Nephron progenitor cell (in vitro differentiated cells): ENCODE data around the gene SMIM10.
"Not testable (repeated sequence)": the region's sequence is repeated elsewhere in the genome, so short reads cannot be mapped to it uniquely, and the experiment has no call there.

Source experiments
- DNase-seq: peaks from one replicate; pipeline ENCODE4 v3.0.0; 2021
- H3K27ac Mint-ChIP-seq: 2 replicates; pipeline ENCODE4 v1.8.0; 2021; ENCODE audit warnings: mild to moderate bottlenecking, moderate library complexity, mixed read lengths
- H3K27me3 Mint-ChIP-seq: 2 replicates; pipeline ENCODE4 v1.8.0; 2021; ENCODE audit warnings: mild to moderate bottlenecking, low read depth, mixed read lengths; ENCODE audit not compliant: poor library complexity
- H3K36me3 Mint-ChIP-seq: 2 replicates; pipeline ENCODE4 v1.8.0; 2021; ENCODE audit warnings: low read depth, mixed read lengths
- H3K4me1 Mint-ChIP-seq: 2 replicates; pipeline ENCODE4 v1.8.0; 2021; ENCODE audit warnings: mixed read lengths
- H3K4me3 Mint-ChIP-seq: 2 replicates; pipeline ENCODE4 v1.8.0; 2021; ENCODE audit warnings: mild to moderate bottlenecking, moderate library complexity, mixed read lengths
- H3K9me3 Mint-ChIP-seq: 2 replicates; pipeline ENCODE4 v1.8.0; 2021; ENCODE audit warnings: mild to moderate bottlenecking, moderate library complexity, mixed read lengths
- CTCF ChIP-seq: fragments of 200-600 bp; sonication (generic); IDR thresholded peaks from 2 replicates; pipeline ENCODE4 v1.5.0; 2021; ENCODE audit warnings: antibody characterized with exemption

SMIM10 gene

GRCh38 chrX:135015523-135016245 lies 24.9 kb downstream of the SMIM10 start:
- Mint-ChIP-seq H3K36me3 (peaks cover 4% of the 10 kb centered on the region), H3K27ac (no peak overlapping the region), H3K4me1 (peaks cover 35% of the 10 kb centered on the region), H3K4me3 (no peak overlapping the region), H3K27me3 (peaks cover 21% of the 10 kb centered on the region), H3K9me3 (peaks cover 24% of the 10 kb centered on the region)
- DNase-seq, result no peak
- no peak for TF ChIP-seq CTCF

DNA sequence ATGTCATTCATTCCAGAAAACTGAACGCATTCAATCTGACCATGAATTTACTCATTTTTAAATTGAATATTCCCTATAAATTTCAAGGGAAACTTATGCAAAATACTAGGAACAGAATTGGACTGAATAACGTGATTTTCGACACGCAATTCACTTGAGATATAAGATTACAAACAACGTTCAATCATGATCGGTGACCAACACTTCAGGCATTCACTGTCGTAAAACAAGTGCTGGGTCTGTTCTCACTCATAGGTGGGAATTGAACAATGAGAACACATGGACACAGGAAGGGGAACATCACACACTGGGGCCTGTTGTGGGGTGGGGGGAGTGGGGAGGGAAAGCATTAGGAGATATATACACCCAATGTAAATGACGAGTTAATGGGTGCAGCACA lies 29.1 kb downstream of the SMIM10 start:
- not testable (repeated sequence) for H3K27ac Mint-ChIP-seq, DNase-seq
- peaks cover 47% of the 10 kb centered on the region for H3K4me1 Mint-ChIP-seq
- peak overlapping the region; percentile 18 for H3K4me3 Mint-ChIP-seq
- peaks cover 25% of the 10 kb centered on the region for H3K36me3 Mint-ChIP-seq
- H3K9me3 Mint-ChIP-seq, result peaks cover 56% of the 10 kb centered on the region
- peaks cover 11% of the 10 kb centered on the region for H3K27me3 Mint-ChIP-seq

- not testable (repeated sequence) for H3K4me3 Mint-ChIP-seq, H3K27ac Mint-ChIP-seq
- peaks cover 32% of the 10 kb centered on the region for H3K4me1 Mint-ChIP-seq
These were observed 33.0 kb downstream of the SMIM10 start for GRCh38 chrX:135023791-135024190.

GRCh38 chrX:135024526-135024925 lies 33.7 kb downstream of the SMIM10 start:
- peaks cover 5% of the 10 kb centered on the region for H3K27me3 Mint-ChIP-seq
- peaks cover 44% of the 10 kb centered on the region for H3K36me3 Mint-ChIP-seq
- no peak overlapping the region for H3K4me3 Mint-ChIP-seq
- no peak for DNase-seq
- H3K9me3 Mint-ChIP-seq, result peaks cover 62% of the 10 kb centered on the region
- peaks cover 29% of the 10 kb centered on the region for H3K4me1 Mint-ChIP-seq
- TF ChIP-seq CTCF, result no peak
- no peak overlapping the region for H3K27ac Mint-ChIP-seq

More at GRCh38 chrX:135023791-135024190, 33.0 kb downstream of the SMIM10 start:
- DNase-seq, result not testable (repeated sequence)
- Mint-ChIP-seq H3K36me3 (peaks cover 44% of the 10 kb centered on the region), H3K27me3 (peaks cover 11% of the 10 kb centered on the region), H3K9me3 (peaks cover 68% of the 10 kb centered on the region)

DNA sequence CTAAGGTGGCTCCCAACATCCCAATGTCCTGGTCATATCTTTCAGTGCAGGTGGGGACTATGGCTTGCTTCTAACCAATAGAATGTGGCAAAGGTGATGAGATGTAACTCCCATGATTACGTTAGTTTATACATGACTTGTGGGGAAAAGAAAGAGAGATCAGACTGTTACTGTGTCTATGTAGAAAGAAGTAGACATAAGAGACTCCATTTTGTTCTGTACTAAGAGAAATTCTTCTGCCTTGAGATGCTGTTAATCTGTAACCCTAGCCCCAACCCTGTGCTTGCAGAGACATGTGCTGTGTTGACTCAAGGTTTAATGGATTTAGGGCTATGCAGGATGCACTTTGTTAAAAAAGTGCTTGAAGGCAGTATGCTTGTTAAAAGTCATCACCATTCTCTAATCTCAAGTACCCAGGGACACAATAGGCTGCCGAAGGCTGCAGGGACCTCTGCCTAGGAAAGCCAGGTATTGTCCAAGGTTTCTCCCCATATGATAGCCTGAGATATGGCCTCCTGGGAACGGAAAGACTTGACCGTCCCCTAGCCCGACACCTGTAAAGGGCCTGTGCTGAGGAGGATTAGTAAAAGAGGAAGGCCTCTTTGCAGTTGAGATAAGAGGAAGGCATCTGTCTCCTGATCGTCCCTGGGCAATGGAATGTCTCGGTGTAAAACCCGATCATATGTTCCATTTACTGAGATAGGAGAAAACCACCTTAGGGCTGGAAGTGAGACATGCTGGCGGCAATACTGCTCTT lies 39.6 kb downstream of the SMIM10 start:
- peaks cover 41% of the 10 kb centered on the region for H3K9me3 Mint-ChIP-seq
- peaks cover 33% of the 10 kb centered on the region for H3K4me1 Mint-ChIP-seq
- H3K4me3 Mint-ChIP-seq, H3K27me3 Mint-ChIP-seq, DNase-seq, H3K27ac Mint-ChIP-seq: not testable (repeated sequence)
- H3K36me3 Mint-ChIP-seq, result peaks cover 41% of the 10 kb centered on the region

DNA sequence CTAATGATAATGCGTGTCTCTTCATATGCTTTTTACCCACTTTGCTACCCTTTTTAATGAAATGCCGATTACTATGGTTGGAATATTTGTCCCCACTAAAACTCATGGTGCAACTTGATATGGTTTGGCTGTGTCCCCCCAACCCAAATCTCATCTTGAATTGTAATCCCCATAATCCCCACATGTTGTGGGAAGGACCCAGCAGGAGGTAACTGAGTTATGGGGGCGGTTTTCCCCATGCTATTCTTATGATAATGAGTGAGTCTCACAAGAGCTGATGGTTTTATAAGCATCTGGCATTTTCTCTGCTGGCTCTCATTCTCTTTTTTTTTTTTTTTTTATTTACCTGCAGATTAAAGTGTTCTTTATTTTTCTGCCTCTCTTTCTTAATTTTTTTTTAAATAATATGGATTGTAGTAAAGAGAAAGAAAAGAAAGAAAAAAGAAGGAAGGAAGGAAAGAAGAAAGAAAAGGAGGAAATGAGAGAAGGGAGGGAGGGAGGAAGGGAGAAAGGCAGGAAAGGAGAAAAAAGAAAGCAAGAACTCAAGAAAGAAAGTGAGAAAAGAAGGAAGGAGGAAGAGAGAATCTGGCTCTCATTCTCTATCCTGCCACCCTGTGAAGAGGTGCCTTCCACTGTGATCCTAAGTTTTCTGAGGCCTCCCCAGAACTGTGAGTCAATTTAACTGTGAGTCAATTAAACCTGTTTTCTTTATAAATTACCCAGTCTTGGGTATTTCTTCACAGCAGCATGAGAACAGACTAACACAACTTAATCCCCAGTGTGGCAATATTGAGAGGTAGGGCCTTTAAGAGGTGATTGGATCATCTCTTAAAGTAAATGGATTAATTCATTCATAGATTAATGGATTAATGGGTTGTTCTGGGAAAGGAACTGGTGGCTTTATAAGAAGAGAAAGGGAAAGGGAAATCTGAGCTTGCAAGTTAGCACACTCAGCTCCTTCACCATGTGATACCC lies 50.6 kb downstream of the SMIM10 start:
- not testable (repeated sequence) for H3K36me3 Mint-ChIP-seq, H3K27ac Mint-ChIP-seq, H3K27me3 Mint-ChIP-seq, H3K4me3 Mint-ChIP-seq, DNase-seq, H3K4me1 Mint-ChIP-seq
- peaks cover 20% of the 10 kb centered on the region for H3K9me3 Mint-ChIP-seq
